NCI-H2029 treated with DMSO at 0.1 percent for 48 hours (cell line): ENCODE results near the gene RAB31.
"Not testable (repeated sequence)": the region's sequence is repeated elsewhere in the genome, so short reads cannot be mapped to it uniquely, and the experiment has no call there.

Experiments
- DNase-seq: peaks from one replicate; lab custom pipeline; 2025; lab: John Stamatoyannopoulos, UW

The RAB31 gene

DNA sequence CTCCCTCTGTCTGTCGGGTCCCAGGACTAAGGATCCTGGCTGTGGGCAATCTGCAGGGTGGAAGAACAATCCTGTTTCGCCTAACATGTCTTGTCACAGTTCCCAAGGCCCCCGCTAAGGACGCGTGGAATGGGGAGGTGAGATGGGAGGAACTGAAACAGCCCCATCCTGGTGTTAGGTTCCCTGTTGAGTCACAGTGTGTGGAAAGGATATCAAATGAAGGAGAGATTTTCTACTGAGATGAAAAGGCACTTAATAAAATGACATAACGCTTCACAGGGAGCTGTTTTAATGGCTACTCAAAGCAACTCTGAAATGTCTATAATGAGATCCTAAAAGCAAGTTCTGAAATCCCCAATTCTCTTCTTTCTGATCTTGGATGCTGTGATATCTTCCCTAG, 52.5 kb downstream of the RAB31 start:
- no peak for DNase-seq

DNA sequence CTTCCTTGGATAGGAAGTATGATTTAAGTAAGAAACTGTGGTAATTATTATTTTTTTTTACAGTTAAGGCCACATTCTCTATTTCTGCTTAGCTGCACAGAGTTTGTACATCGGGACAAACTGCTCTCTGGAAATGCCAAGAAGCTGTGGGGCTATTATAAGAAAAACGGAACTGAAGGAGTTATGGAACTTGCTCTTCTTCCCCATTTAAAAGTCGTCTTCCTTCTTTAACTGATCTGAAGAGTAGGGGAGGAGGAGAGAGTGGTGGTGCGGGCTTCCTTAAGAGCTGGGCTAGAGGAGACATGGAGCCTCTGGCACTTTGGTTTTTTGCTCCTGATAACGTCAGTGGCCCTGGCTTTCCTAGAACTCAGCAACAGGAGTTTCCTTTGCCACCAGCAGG, 54.4 kb downstream of the RAB31 start:
- no peak for DNase-seq

DNA sequence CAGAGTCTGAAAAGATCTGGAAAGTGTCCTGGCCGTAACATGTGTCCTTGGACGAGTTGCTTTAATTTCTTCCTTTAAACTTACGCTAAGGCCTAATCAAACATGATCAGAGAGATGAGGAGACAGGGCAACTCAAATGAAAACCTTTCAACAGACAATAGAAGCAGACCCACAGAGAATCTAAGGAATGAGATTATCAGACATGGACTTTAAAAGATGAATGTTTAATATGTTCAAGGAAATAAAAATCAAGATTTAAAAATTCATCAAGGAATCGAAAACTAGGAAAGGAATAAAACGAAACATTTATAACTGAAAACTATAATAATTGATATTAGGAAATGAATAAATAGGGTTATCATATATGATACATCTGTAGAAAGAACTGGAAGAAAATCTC, 55.1 kb downstream of the RAB31 start:
- DNase-seq, result no peak

DNA sequence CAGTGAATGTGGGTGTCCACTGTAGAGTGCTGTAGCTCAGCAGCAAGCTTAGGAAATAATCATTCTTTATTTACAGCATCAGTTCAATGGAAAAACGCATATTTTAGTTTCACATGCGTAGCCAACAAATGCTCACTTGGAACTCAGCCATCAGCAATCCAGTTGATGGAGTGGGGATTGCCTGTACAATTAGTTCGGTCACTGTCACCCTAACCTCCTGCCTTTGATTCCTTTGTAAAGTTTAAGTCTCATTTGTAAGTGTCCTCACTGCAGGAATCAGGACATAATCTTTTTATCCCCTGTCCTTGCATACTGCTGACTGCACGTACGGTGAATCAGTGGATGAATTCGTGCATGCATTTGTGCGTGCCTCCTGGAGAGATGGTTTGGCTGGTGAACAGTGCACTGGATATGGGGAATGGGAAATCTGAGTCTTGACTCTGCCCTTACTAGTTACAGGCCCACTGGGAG, 55.9 kb downstream of the RAB31 start:
- no peak for DNase-seq

DNA sequence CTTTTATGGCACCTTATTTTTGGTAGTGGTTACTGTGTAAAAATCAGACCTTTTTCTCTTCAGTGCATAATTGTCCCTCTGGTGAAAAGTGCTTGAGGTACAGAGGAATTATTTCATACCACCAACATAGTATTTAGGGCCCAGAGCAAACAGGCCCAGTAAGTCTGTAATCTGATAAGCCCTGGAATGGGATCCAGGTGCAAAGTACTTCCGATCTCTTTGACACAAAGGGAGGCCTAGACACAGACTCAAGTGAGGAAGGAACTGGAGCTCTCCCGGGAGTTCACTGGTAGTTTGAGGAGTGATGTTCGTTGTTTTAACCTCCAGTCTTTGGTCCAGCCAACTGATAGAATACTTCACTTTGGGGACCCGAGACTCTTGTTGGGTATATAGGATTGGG, 57.4 kb downstream of the RAB31 start:
- DNase-seq, result no peak

DNA sequence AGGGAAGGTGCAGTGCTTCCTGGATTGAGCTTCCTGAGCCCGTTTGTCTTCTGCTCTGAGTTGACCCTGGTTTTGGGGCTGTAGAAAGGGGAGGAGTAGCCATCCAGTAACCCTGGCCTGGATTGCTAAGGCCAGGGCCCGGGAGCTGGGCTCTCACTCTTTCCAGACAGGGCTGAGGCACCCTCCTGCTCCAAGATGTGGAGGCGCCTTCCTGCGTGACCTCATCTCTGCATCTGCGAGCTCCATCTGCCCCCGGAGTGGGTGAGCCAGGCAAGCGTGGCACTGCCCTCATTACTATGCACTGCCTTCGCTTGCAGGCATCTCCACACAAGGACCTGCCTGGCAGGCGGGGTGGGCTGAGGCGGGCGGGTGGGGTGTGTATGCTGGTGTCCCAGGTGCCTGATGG, 58.0 kb downstream of the RAB31 start:
- no peak for DNase-seq

DNA sequence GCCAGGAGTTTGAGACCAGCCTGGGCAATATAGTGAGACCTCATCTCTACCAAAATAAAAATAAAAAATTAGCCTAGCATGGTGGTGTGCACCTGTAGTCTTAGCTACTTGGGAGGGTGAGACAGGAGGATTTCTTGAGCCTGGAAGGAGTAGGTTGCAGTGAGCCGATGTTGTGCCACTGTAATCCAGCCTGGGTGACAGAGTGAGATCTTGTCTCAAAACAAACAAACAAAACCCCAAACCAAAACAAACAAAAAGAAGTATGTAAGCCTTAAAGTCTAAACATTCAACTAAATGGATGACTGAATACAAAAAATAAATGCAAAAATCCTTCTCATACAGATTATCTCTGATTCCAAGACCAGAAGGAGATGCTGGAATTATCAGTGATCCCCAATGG, 58.6 kb downstream of the RAB31 start:
- no peak for DNase-seq

DNA sequence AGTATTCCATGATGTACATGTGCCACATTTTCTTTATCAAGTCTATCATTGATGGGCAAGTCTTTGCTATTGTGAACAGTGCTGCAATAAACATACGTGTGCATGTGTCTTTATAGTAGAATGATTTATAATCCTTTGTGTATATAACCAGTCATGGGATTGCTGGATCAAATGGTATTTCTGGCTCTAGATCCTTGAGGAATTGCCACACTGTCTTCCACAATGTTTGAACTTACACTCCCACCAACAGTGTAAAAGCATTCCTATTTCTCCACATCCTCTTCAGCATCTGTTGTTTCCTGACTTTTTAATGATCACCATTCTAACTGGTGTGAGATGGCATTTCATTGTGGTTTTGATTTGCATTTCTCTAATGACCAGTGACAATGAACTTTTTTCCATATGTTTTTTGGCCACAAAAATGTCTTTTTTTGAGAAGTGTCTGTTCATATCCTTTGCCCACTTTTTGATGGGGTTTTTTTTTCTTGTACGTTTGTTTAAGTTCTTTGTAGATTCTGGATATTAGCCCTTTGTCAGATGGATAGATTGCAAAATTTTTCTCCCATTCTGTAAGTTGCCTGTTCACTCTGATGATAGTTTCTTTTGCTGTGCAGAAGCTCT, 60.1 kb downstream of the RAB31 start:
- not testable (repeated sequence) for DNase-seq

DNA sequence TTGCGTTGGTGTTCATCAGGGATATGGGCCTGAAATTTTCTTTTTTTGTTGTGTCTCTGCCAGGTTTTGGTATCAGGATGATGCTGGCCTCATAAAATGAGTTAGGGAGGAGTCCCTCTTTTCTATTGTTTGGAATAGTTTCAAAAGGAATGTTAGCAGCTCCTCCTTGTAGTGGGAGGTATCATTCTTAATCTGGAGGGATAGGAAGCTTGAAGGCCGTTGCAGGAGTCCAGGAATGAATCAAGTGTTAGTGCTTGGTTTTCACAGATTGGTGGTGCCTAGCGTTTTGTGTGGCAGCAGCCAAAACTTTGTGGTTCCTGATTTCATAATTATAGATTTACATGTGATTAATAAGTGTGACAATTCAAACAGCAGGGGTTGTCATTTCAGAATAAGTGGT, 62.0 kb downstream of the RAB31 start:
- not testable (repeated sequence) for DNase-seq

DNA sequence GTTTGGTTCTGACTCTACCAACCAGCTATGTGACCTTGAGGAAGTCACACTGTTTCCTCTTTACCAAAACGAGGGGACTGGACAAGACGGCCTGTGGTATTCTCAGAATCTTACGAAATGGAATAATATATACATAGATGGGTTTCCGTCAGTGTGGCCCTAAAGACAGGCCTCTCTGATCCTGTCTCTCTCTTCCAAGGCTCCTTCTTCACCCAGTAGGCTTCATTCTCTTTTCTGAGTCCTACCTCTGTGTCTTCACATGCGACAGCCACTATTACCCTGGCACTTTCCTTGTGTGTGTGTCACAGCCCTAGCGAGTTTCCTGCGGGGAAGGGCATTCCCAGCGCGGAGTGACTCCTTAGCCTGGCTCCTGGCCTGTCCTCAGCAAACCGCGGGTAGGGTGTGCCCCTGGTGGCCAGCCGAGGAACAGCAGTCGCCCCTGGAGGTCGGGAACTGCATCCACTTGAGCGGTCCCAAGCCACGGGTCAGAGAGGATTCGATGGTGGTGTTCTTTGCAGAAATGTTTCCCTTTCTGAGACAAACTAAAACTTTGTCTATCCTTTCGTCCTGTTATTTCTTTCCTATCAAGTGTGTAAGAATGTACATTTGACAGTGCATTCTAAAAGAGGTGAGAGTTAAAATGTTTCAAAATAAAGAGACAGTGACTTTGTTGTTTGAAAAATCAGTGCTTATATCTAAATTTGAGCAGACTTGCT, 63.3 kb downstream of the RAB31 start:
- no peak for DNase-seq

DNA sequence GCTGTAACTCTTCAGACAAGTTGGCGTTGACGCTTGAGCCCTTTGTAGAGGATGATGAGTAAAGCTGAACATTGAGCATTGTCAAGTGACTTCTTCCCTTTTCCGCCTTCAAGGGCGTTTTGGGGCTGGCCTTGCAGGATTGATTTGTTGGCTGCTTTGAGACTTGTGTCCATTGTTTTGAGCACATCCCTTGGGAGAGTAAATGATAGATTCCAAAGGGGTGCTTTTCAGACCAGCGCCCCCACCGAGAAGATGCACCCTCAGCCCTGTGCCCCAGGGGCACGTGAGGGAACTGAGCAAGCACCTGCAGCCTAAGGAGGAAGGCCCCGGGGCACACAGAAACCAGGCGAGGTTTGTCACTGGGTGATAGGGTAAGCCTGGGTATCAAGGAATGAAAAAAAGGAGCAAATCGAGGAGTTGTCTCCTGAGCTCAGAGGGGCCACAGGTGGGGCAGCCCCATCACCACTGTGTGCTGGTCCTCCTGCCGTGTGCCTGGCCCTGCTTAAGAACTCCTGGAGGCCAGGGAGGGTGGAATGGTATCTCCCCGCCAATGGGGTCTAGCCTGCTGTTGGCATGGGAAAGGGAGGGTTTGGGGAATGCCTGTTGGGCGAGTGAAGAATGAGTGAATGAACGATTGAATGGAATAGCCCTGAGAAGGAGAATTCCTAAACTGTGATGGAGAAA, 64.0 kb downstream of the RAB31 start:
- DNase-seq, result no peak

DNA sequence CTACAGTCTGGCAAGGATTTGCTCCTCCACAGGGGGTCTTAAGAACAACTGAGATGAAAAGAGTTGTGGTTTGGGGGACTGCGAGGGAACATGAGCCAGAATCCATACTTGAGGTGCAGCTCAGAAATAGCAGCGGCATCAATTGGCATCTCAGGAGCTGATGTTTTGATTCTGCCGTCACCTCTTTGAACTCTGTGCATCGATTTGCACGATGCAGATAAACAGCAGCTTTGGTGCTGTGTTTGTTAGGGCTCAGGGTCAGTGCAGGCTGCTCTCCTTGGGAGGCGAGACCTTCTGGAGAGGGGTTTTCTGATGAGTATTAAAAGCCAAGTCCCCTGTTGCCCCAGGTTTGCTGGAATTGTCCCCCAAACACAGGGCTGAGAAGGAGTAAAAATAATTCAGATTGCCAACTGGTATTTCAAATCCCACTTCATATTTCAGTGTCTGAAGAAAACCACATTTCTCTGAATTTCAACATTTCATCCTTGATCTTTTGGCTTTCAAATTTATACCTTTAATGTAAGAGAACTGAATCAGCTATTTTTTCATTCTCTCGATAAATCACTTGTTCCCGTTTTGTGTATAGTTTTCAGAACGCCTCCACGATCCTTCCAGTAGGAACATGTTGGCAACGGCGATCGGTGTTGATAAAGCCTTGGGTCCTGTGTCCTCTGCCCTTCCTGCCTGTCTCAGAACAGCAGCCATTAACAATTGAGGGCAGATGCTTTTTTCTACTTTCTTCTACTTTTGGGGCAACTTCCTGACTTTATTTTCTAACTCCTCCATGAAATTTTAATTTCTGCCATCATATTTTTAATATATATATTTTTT, 65.0 kb downstream of the RAB31 start:
- no peak for DNase-seq

DNA sequence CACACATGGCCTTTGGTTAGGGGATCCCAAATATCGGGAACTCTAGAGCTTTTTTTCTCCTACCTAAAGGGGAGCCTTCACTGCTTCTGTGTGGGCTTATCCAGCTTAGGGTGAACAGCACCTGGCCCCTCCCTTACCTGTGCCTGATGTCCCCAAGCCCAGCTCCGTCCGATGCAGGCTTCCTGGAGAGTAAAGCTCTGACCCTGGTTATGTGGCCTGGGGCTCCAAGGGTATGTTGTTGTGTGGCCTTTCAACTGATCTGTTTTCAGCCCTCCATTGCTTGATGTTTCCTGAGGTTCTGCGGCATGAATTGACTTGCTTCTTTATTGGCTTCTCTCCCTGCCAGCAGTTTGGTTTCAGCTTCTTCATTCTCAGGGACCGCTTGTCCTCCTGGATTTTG, 66.0 kb downstream of the RAB31 start:
- DNase-seq, result no peak

DNA sequence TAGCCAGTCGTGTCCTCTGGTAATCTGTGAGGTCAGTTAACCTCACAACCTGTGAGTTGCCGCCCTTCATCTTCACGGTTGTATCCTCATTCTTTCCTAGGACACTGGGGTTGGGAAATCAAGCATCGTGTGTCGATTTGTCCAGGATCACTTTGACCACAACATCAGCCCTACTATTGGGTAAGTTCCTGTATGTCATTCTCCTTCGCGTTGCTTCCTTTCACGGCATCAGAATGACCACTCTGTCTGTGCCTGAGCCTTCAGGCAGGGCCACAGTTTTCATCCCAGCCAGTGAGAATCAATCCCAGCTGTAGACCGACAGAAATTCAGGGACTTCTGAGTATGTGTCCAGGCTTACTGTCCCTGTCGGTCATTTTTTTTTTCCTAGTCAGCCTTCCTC, 67.1 kb downstream of the RAB31 start:
- DNase-seq, result no peak

DNA sequence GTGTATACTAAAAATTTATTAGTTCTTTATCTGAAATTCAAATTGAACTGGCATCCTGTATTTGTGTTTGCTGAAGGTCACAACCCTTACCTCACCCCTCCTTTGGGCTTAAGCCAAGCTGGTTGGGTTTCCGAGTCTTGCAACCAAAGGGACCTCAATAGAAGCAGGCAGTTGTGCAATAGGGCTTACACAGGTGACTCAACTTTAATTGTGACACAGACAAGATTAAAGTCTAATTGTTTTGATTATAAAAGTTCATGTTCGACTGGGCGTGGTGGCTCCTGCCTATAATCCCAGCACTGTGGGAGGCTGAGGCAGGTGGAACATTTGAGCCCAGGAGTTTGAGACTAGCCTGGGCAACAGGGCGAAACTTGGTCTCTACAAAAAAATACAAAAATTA, 71.5 kb downstream of the RAB31 start:
- DNase-seq, result no peak

DNA sequence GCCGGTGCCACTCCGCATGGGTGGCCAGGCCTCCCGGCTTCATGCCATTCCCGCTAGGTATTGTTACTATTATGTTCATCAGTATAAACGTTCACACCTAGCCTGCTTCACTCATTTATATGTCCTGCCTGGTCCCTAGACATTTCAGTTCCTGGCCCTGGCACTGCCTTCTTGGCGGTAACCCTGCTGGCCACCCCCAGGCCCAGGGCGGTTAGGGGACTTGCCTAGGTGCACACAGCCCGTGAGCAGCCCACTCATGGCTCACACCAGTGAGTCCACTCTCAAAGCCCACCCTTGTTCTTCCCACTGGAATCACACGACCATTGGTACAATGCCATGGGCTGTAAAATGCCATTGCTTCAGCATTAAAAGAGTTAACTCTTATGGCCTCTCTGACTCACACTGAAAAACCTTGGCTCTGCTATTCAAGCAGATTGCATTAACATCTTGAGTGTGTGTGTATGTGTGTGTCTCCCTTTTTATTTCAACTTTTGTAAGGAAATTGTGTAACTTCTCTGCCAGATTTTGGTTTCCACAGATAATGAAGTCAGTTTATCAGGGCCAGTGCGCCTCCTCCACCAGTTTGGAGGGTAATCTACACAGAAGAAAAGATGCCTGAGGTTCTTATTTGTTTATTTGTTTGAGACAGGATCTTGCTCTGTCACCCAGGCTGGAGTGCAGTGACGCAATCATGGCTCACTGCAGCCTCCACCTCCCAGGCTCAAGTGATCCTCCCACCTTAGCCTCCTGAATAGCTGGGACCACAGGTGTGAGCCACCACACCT, 74.2 kb downstream of the RAB31 start:
- no peak for DNase-seq

DNA sequence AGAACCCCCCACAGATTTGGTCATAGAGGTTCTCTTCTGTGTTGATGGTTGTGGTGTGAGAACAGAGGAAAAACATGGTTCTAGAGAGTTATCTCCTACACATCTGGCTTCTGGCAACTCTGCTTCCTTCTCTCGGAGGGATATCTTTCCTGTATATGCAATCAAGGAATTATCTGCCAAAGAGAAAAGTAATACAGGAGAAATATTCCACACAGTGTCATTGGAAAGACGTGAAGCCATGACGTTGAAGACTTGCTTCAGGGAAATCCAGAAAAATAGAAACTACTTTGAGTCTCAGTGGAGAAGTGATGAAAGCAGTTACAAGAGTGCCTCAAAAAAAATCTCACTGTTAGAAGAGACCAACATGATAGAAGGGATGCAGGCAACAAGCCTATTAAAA, 78.5 kb downstream of the RAB31 start:
- DNase-seq, result no peak

DNA sequence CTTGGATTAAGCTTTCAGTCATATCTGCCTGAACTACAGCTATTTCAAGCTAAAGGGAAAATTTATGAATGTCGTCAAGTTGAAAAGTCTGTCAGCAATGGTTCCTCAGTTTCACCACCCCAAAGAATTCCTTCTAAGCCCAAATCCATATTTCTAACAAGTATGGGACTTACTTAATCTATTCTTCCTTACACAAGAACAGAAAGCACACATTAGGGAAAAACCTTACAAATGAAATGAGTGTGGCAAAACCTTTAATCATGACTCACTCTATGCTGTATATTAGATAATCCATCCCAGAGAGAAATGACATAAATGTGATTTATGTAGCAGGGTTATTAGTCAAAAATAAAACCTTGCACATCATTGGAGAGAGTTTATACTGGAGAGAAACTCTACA, 78.9 kb downstream of the RAB31 start:
- DNase-seq, result no peak

DNA sequence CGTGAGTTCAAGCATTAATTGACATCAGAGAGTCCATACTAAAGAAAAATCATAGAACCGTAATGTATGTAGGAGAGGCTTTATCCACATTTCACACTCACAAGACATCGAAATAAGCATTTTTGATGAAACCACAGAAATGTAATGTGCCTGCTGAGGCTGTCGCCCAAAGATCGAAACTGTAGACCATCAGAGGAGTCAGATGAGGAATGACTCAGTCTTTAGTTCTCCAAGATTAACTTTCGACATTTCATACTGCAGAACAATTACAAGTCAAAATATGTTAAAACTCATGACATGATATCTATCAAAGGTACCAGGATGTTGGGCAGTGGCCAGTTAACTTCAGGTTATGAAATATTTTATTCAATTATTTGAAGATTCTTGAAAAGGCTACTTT, 79.6 kb downstream of the RAB31 start:
- no peak for DNase-seq

DNA sequence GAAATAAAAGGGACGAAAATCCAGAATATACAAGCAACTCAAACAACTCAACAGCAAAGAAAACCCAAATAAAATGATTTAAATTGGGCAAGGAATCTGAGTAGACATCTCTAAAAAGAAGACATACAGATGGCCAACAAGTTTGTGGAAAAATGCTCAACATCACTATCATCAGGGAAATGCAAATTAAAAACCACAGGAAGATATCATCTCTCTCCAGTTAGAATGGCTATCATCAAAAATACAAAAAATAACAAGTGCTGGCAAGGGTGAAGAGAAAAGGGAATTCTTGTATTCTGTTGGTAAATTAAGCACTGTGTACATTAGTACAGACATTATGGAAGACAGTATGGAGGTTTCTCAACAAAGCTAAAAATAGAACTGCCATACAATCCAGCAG, 80.0 kb downstream of the RAB31 start:
- DNase-seq, result no peak

DNA sequence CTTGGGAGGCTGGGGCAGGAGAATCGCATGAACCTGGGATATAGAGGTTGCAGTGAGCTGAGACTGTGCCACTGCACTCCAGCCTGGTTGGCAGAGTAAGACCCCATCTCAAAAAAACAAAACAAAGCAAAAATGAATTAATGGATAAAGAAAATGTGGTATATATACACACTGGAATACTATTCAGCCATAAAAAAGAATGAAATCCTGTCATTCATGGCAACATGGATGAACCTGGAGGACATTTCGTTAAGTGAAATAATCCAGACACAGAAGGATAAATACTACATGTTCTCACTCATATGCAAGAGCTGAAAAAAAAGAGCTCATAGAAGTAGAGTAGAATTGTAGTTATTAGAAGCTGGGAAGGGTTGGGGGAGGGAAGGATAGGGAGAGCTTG, 80.8 kb downstream of the RAB31 start:
- no peak for DNase-seq

DNA sequence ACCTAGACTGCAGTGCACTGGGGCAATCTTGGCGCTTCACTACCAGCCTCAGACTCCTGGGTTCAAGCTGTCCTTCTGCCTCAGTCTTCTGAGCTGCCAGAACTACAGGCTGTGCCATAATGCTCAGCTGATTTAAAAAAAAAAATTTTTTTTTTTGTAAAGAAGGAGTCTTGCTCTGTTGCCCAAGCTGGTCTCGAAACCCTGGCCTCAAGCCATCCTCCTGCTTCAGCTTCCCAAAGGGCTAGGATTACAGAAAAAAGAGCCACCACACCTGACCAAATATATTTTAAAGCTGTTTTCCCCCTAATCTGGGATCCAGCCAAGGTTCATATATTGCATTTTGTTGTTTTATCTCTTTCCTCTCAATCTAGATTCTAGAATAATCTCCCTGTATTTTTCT, 82.2 kb downstream of the RAB31 start:
- no peak for DNase-seq
